OCI-LY1 (cell line): ENCODE measurements around the gene CENPL.

ENCODE experiments used
- EZH2 ChIP-seq: fragments of 200-600 bp; sonication (generic), shearing (Covaris generic); IDR thresholded peaks from 2 replicates; pipeline ENCODE4 v1.8.0; 2017; ENCODE audit warnings: borderline replicate concordance, mixed run types, mild to moderate bottlenecking, antibody characterized with exemption, low read length, moderate library complexity, mixed read lengths
- TF ChIP-seq, protein P1 (sequence below): fragments of 200-600 bp; sonication (generic), shearing (Covaris generic); IDR thresholded peaks from 2 replicates; pipeline ENCODE4 v1.5.1; 2017; ENCODE audit warnings: mild to moderate bottlenecking, antibody characterized with exemption, low read length, moderate library complexity, mixed read lengths

DNA sequence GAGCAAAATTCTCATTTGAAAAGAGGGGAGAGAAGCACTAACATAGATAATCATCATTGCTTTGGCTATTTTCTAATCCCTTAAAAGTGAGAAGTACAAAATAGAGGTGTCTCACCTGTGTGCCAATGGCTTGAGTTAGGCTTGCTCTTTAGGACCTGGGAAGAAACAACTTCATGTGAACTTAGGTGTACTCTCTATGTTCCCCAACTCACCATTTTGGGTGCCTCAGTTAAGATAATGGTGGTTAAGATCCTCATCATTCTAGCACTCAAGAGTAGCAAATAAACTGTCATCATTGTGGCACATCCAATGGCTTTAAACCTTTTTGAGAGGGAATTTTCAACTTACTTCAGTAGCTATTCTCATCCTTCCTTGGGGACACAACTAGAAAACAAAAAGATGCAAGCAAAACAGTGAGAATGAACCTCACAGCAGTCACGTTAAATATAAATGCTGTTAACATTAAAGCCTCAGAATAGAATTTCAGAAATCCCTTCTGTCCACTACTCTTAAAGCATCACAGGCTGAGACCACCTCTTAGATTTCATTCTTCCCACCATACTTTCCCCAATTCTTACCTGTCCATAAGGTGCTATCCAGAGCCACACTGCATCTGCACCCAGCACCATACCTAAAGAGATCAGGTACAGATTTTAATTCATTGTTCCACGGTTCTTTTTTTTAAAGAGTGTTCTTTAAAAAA is 41.9 kb upstream of the CENPL start:
- TF ChIP-seq, protein P1, sequence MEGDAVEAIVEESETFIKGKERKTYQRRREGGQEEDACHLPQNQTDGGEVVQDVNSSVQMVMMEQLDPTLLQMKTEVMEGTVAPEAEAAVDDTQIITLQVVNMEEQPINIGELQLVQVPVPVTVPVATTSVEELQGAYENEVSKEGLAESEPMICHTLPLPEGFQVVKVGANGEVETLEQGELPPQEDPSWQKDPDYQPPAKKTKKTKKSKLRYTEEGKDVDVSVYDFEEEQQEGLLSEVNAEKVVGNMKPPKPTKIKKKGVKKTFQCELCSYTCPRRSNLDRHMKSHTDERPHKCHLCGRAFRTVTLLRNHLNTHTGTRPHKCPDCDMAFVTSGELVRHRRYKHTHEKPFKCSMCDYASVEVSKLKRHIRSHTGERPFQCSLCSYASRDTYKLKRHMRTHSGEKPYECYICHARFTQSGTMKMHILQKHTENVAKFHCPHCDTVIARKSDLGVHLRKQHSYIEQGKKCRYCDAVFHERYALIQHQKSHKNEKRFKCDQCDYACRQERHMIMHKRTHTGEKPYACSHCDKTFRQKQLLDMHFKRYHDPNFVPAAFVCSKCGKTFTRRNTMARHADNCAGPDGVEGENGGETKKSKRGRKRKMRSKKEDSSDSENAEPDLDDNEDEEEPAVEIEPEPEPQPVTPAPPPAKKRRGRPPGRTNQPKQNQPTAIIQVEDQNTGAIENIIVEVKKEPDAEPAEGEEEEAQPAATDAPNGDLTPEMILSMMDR = no peak
- TF ChIP-seq EZH2 = no peak
